ENCODE results near the gene RIPPLY3. TPM values are rescaled to one million over a fixed set of nuclear protein-coding genes. Genes with fewer than 3 reads are reported as not detected.
"Not testable (repeated sequence)": the region's sequence is repeated elsewhere in the genome, so short reads cannot be mapped to it uniquely, and the experiment has no call there.

Gene RIPPLY3
- total RNA-seq, 4 donors from 2014 or later: 0.40 to 0.57 (median 0.47) TPM; not detected in 1

DNA sequence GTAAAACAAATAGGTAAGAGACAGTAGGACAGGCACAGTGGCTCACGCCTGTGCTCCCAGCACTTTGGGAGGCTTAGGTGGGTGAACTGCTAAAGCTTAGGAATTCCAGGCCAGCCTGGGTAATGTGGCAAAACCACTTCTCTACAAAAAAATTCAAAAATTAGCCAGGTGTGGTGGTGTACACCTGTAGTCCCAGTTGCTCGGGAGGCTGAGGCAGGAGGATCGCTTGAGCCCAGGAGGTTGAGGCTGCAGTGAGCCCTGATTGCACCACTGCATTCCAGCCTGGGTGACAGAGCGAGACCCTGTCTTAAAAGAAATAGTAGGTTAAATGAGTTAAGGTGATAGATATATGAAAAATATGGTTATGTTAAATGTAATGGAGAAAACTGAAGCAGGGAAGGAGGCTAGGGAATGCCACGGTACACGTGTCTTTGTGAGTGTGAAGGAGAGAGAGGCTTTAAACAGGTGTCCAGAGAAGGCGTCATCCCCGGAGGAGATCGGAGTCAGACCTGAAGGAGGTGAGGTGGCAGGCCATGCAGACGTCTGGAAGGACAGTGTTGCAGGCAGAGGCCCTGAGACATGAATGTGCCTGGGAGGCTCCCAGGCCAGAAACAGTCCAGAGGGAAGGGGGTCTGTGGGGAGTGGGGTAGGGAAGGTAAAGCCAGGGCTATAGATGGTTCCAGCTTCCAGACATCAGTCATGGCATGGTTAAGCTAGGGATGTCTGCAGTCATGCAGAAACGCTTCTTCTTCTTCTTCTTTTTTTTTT is 7.2 kb upstream of the RIPPLY3 start:
- Histone ChIP-seq H3K27ac (no peak overlapping the region), H3K4me1 (no peaks in the 10 kb centered on the region), H3K4me3 (no peak overlapping the region), H3K27me3 (peaks cover 0 to 2% (median 0%) of the 10 kb centered on the region in 4 donors), H3K36me3 (no peaks in the 10 kb centered on the region), H3K9me3 (no peaks in the 10 kb centered on the region)
- DNase-seq: no peak
- intact Hi-C loops (cut with DNase I): no loop called here
- no peak for TF ChIP-seq POLR2A (IDR thresholded peaks at IDR 0.05)
- TF ChIP-seq, protein P1, sequence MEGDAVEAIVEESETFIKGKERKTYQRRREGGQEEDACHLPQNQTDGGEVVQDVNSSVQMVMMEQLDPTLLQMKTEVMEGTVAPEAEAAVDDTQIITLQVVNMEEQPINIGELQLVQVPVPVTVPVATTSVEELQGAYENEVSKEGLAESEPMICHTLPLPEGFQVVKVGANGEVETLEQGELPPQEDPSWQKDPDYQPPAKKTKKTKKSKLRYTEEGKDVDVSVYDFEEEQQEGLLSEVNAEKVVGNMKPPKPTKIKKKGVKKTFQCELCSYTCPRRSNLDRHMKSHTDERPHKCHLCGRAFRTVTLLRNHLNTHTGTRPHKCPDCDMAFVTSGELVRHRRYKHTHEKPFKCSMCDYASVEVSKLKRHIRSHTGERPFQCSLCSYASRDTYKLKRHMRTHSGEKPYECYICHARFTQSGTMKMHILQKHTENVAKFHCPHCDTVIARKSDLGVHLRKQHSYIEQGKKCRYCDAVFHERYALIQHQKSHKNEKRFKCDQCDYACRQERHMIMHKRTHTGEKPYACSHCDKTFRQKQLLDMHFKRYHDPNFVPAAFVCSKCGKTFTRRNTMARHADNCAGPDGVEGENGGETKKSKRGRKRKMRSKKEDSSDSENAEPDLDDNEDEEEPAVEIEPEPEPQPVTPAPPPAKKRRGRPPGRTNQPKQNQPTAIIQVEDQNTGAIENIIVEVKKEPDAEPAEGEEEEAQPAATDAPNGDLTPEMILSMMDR (IDR thresholded peaks at IDR 0.05): no peak
- WGBS, 2 donors: 86 to 88% methylated on average over 11 of the region's 11 CpGs

DNA sequence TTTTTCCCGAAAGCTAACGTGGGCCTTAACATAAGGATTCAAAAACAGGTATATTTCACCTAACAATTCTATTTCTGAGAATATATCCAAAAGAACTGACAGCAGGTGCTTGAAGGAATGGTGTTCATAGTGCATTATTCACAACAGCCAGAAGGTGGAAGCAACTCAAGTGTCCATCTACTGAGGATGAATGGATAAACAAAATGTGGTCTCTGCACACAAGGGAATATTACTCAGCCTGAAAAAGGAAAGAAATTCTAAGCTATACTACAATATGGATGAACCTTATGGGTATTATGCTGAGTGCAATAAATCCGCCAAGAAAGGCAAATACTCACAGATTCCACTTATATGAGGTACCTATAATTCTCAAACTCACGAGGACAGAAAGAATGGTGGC is 6.1 kb upstream of the RIPPLY3 start:
- Histone ChIP-seq H3K9me3 (no peaks in the 10 kb centered on the region), H3K4me3 (no peak overlapping the region), H3K27ac (no peak overlapping the region), H3K27me3 (no peaks in the 10 kb centered on the region), H3K4me1 (no peaks in the 10 kb centered on the region), H3K36me3 (no peaks in the 10 kb centered on the region)
- no peak for DNase-seq
- WGBS, 2 donors: 86 to 88% methylated on average over 4 of the region's 4 CpGs
- intact Hi-C loops (cut with DNase I): no loop called here
- TF ChIP-seq, protein P1 (IDR thresholded peaks at IDR 0.05): no peak
- TF ChIP-seq POLR2A (IDR thresholded peaks at IDR 0.05): no peak

DNA sequence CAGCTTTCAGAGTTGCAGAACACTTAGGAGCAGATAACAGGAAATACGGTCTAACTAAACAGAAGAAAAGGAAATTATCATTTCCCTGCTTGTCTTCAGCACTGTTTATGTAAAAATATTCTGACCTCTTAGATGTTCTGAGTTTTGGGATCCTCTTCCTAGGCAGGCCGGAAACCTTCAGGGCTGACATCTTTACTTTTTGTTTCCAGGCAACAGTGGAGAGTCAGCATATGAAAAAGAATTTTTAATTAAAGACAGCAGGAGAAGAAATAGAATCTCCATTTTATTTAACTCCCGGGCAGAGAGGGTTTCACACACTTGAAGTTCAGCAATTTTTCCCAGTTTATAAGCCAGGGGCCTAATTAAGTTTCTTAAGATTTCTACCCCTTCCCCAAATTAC is 5.1 kb upstream of the RIPPLY3 start:
- no peak overlapping the region for H3K27ac ChIP-seq
- TF ChIP-seq, protein P1 (IDR thresholded peaks at IDR 0.05): no peak
- no peak for TF ChIP-seq POLR2A (IDR thresholded peaks at IDR 0.05)
- peaks cover 5 to 7% (median 5%) of the 10 kb centered on the region in 3 donors for H3K4me1 ChIP-seq
- H3K9me3 ChIP-seq: no peaks in the 10 kb centered on the region
- H3K27me3 ChIP-seq: peaks cover 0 to 10% (median 0%) of the 10 kb centered on the region in 4 donors
- H3K4me3 ChIP-seq: no peak overlapping the region
- 42 to 52% methylated on average over 3 of the region's 3 CpGs for WGBS, 2 donors
- intact Hi-C loops (cut with DNase I): no loop called here
- DNase-seq: no peak
- no peaks in the 10 kb centered on the region for H3K36me3 ChIP-seq

DNA sequence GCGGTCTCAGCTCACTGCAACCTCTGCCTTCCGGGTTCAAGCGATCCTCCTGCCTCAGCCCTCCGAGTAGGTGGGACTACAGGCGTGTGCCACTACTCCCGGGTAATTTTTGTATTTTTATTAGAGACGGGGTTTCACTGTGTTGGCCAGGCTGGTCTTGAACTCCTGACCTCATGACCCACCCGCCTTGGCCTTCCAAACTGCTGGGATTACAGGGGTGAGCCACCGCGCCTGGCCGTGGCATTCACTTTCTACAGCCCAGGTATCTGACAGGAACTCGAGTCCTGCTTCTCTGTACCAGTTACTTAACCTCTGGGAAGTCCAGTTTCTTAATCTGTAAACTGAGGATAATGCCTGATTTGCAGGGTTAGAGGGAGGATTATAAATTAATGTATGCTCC is 3.7 kb upstream of the RIPPLY3 start:
- DNase-seq; intact Hi-C loops (cut with DNase I); H3K36me3 ChIP-seq; H3K27ac ChIP-seq; H3K4me3 ChIP-seq; H3K9me3 ChIP-seq: not testable (repeated sequence)
- peaks cover 10 to 18% (median 12%) of the 10 kb centered on the region in 3 donors for H3K4me1 ChIP-seq
- WGBS, 2 donors: 77 to 91% methylated on average over 8 to 12 of the region's 12 CpGs
- peaks cover 0 to 24% (median under 1%) of the 10 kb centered on the region in 4 donors for H3K27me3 ChIP-seq

DNA sequence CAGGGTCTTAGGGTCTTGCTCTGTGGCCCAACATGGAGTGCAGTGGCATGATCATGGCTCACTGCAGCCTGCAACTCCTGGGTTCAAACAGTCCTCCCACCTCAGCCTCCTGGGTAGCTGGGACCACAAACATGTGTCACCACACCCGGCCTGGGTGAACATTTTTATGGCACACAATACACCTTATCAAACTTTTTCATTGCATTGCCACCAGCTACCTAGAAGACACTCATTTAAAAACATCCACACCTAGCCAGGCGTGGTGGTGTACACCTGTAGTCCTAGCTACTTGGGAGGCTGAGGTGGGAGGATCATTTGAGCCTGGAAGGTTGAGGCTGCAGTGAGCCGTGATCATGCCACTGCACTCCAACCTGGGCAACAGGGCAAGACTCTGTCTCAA is 2.6 kb upstream of the RIPPLY3 start:
- Histone ChIP-seq H3K27me3 (peaks cover 0 to 34% (median 2%) of the 10 kb centered on the region in 4 donors), H3K4me1 (peaks cover 10 to 18% (median 12%) of the 10 kb centered on the region in 3 donors)
- H3K27ac ChIP-seq; intact Hi-C loops (cut with DNase I); H3K9me3 ChIP-seq; H3K36me3 ChIP-seq; DNase-seq; H3K4me3 ChIP-seq: not testable (repeated sequence)
- WGBS, 2 donors: 78 to 82% methylated on average over 3 of the region's 3 CpGs

DNA sequence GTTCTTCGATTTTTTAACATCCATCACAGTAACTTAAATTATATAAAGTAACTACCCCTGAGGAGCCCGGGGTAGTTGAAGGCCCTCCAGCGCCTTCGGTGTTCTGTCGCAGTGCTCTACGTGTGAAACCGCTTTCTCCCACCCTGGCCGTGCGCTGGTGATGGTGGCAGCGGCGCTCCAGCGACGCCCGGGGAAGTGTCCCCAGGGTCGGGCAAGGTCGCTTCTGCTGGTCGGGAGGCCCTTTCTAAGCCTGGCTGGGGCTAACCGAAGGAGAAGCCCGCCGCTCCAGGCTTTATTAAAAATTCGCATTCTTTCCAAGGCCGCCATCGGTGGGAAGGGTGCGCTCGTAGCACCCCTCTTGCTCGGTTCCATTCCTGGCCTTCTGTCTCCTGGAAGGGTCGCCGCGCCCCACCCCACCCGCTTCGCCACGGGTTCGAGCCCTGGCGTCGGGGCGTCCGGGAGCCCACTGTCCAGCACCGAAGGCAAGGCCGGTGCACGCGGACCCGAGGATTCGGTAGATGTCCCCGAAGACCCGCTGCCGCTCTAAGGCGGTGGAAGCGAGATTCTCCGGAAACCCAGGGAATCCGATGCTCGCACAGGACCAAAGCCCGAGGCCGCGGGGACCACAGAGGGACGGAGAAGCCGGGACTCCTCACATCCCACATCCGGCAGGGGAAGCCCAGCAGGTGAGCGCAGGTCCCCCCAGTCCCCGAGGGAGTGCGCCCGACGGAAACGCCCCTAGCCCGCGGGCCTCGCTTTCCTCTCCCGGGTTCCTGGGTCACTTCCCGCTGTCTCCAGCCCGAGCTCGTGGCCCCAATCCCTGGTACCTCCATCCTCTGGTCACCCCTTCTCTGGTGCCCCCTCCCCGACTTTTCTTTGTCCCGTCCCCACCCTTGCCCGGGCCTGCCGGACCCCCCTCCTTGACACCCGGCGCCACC is 685 bp upstream of the RIPPLY3 start:
- peaks cover 12 to 29% (median 13%) of the 10 kb centered on the region in 3 donors for H3K4me1 ChIP-seq

More for the DNA sequence above, 685 bp upstream of the RIPPLY3 start:
- no peak for TF ChIP-seq POLR2A (IDR thresholded peaks at IDR 0.05)
- TF ChIP-seq, protein P1 (IDR thresholded peaks at IDR 0.05): no peak
- DNase-seq: no peak
- peak overlapping the region; percentile 41 to 75 (median 51) for H3K4me3 ChIP-seq
- H3K27ac ChIP-seq: no peak overlapping the region
- intact Hi-C loops (cut with DNase I): no loop called here
- no peaks in the 10 kb centered on the region for H3K9me3 ChIP-seq
- no peaks in the 10 kb centered on the region for H3K36me3 ChIP-seq
- H3K27me3 ChIP-seq: peaks cover 0 to 52% (median 2%) of the 10 kb centered on the region in 4 donors
- WGBS, 2 donors: 46 to 63% methylated on average over 25 to 40 of the region's 76 CpGs

Measured in esophagus squamous epithelium (tissue), 5 donors.